Fibroblast of lung (primary cell): Measurements from ENCODE around the gene ATF1.

Source experiments
- CTCF ChIP-seq, 2 donors: IDR thresholded peaks in 1 of 2; conservative IDR thresholded peaks in 1 of 2; 1 replicate in 1 of 2; 2 replicates in 1 of 2; pipeline ENCODE4 v1.5.1; 2011 to 2012; ENCODE audit warnings: low read length in 2 of 2, control low read depth in 1 of 2, inconsistent platforms in 1 of 2, low read depth in 1 of 2, mild to moderate bottlenecking in 1 of 2
- EZH2 ChIP-seq: IDR thresholded peaks from 2 replicates; pipeline ENCODE4 v1.5.1; 2012; ENCODE audit warnings: low read length, control low read depth, mild to moderate bottlenecking; ENCODE audit errors: missing control alignments

- TF ChIP-seq CTCF (conservative IDR thresholded peaks at IDR 0.05 in 1 of 2, IDR thresholded peaks at IDR 0.05 in 1 of 2; ENCODE audit: low read depth in 1 of 2, low read length in 2 of 2) (peak; percentile 46 to 76), EZH2 (no peak)
These were observed 29.3 kb upstream of the ATF1 start for GRCh38 chr12:50734409-50735263.
